ENCODE data around the gene LRFN2.
A peak's percentile ranks its signal among the peaks of the same experiment; 100 is the strongest.

LRFN2 gene

GRCh38 chr6:40395698-40396076 lies 191.5 kb downstream of the LRFN2 start:
- no peak for DNase-seq

GRCh38 chr6:40395066-40395697 lies 192.0 kb downstream of the LRFN2 start:
- DNase-seq = no peak

- DNase-seq = no peak
Measured at GRCh38 chr6:40394381-40394780, 192.8 kb downstream of the LRFN2 start.

- DNase-seq = no peak
Measured at GRCh38 chr6:40393641-40394040, 193.5 kb downstream of the LRFN2 start.

GRCh38 chr6:40392589-40392988 lies 194.6 kb downstream of the LRFN2 start:
- no peak for DNase-seq

- no peak for DNase-seq
Measured at GRCh38 chr6:40391851-40392517, 195.2 kb downstream of the LRFN2 start.

GRCh38 chr6:40391086-40391485 lies 196.1 kb downstream of the LRFN2 start:
- no peak for DNase-seq

- DNase-seq = no peak
Measured at GRCh38 chr6:40390144-40390800, 196.9 kb downstream of the LRFN2 start.

GRCh38 chr6:40389254-40389653 lies 197.9 kb downstream of the LRFN2 start:
- DNase-seq = no peak

GRCh38 chr6:40387871-40388264 lies 199.3 kb downstream of the LRFN2 start:
- DNase-seq = no peak

- no peak for DNase-seq
Measured at GRCh38 chr6:40387127-40387870, 199.9 kb downstream of the LRFN2 start.

- no peak for DNase-seq
Measured at GRCh38 chr6:40386200-40386599, 201.0 kb downstream of the LRFN2 start.

- DNase-seq = no peak
Measured at GRCh38 chr6:40383348-40384115, 203.6 kb downstream of the LRFN2 start.

- no peak for DNase-seq
Measured at GRCh38 chr6:40380271-40380670, 206.9 kb downstream of the LRFN2 start.

- no peak for DNase-seq
Measured at GRCh38 chr6:40379811-40380210, 207.4 kb downstream of the LRFN2 start.

GRCh38 chr6:40378725-40379074 lies 208.5 kb downstream of the LRFN2 start:
- DNase-seq = no peak

- peak in 1 of 2 experiments; percentile 18 for DNase-seq
Measured at GRCh38 chr6:40378071-40378724, 209.0 kb downstream of the LRFN2 start.

GRCh38 chr6:40377173-40377806 lies 209.9 kb downstream of the LRFN2 start:
- DNase-seq = no peak

GRCh38 chr6:40376113-40376650 lies 211.0 kb downstream of the LRFN2 start:
- DNase-seq = no peak

- no peak for DNase-seq
Measured at GRCh38 chr6:40373267-40373666, 213.9 kb downstream of the LRFN2 start.

GRCh38 chr6:40371621-40372020 lies 215.5 kb downstream of the LRFN2 start:
- no peak for DNase-seq

GRCh38 chr6:40371095-40371494 lies 216.1 kb downstream of the LRFN2 start:
- DNase-seq = no peak
